ENCODE results near the gene NDUFB8.

NDUFB8 gene

DNA sequence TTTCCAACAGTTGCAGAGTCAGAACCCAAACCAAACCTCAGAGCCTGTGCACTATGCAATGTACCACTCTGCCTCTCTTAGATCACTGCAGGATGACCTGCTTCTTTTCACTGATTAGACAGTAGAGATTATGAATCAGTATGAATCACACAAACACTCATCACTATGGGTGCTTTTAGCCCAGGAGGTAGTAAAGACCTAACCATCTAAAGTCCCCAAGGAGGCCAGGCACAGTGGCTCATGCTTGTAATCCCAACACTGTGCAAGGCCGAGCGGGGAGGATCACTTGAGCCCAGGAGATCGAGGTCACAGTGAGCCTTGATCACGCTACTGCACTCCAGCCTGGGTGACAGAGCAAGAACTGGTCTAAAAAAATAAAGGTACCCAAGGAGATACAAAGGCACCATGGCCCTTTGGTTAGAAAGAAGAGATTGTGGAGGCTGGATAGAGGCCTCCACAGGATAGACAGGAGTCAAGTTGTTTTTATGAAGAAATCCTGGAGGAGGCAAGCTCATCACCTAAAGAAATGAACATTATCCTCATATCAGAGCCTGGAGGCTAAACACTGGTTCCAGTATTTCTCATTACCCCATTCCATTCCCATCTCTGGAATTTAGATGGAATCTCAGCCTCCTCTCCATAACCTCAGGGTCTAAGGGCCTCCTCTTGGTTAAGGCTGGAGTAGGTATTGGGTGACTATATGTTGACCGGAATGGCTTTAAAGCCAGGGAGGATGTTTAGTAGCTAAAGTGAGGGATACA lies 22.9 kb downstream of the NDUFB8 start:
- peak in 1 of 2 donors; percentile 9 for DNase-seq (ENCODE audit: low read depth in 2 of 2)

DNA sequence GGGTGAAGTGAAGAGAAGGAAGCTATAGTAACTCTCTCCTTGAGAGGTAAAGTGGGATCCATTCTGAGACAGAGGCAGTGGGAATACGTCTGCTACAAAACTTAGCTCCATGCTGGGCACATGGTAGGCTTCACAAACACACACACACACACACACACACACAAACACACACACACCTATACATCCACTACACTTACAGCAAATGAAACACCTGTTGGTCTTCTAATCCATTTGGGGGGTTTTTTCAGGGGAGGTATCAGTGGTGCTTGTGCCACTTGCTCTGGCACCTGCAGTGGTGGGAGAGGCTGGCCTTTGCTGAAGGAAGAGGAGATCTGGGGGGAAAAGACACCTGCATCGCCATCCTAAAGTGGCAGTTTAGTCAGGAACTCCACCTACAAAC lies 24.5 kb downstream of the NDUFB8 start:
- DNase-seq (ENCODE audit: low read depth in 2 of 2), result no peak

GRCh38 chr10:100504096-100504495 lies 25.6 kb downstream of the NDUFB8 start:
- DNase-seq (ENCODE audit: low read depth in 2 of 2), result no peak

DNA sequence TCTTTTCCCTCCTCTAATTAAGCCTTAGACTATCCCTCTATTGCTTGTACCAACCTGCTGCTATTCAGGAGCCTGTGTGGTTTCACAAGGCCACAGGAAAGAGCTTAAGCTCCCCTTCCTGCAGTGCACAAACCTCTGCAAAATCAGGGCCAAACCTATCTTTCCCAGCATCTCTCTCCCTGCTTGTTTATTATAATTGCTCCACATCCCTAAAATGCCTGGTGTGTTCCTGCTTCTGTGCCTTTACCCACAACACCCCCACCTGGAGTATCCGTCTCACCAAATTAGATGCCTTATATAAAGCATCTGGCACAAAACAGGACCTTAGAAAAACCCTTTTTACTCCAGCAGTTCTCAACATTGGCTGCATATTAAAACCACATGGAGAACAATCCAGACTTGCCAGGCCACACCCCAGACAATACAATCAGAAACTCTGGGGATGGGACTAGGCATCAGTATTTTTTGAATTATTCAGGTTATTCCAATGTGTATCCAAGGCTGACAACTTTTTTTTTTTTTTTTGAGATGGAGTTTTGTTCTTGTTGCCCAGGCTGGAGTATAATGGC lies 26.7 kb downstream of the NDUFB8 start:
- no peak for DNase-seq (ENCODE audit: low read depth in 2 of 2)

- DNase-seq (ENCODE audit: low read depth in 2 of 2), result no peak
These were observed 28.2 kb downstream of the NDUFB8 start for GRCh38 chr10:100501423-100501822.

DNA sequence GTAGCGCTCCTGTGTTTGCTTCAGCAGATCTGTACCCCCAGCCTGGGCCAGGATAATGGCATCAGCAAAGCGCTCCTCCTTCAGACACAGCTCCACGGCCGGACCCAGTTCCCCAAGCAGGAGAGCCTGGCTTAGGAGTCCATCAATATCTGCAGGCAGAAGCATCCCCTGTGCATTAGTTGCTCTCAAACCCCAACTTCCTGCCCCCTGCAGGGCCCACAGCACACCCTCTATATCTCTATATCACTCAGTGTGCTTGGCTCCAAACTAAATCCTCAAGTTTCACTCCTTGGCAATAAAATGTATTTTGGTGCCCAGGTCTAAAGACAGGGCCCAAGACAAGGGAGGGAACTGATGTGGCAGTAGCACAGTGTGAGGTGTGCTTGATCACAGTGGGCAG lies 31.6 kb downstream of the NDUFB8 start:
- no peak for DNase-seq (ENCODE audit: low read depth in 2 of 2)

GRCh38 chr10:100496567-100496966 lies 33.1 kb downstream of the NDUFB8 start:
- DNase-seq (ENCODE audit: low read depth in 2 of 2), result no peak

GRCh38 chr10:100490531-100490930 lies 39.1 kb downstream of the NDUFB8 start:
- no peak for DNase-seq (ENCODE audit: low read depth in 2 of 2)

GRCh38 chr10:100489396-100489795 lies 40.3 kb downstream of the NDUFB8 start:
- DNase-seq (ENCODE audit: low read depth in 2 of 2), result no peak

DNA sequence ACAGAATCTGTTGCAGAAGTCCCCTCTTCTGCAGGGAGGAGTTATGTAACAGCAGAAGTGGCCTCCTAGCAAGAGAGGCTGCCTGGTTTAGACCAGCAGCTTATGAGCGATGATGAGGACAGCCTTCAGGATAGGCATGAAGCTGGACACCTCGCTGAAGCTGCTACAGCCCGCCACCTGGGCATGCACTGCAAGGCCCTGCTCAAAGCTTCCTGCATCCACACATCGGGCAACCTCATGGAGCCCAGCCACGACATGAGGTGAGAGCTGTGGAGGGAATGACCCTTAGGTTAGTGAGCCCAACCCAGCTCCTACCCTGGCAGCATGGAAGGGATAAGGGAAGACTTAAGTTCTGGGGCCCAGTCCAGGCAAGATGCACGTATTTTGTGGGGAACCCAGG lies 42.1 kb downstream of the NDUFB8 start:
- DNase-seq (ENCODE audit: low read depth in 2 of 2), result no peak

- no peak for DNase-seq (ENCODE audit: low read depth in 2 of 2)
These were observed 43.7 kb downstream of the NDUFB8 start for GRCh38 chr10:100485801-100486495.

GRCh38 chr10:100485366-100485765 lies 44.3 kb downstream of the NDUFB8 start:
- DNase-seq (ENCODE audit: low read depth in 2 of 2), result no peak

- no peak for DNase-seq (ENCODE audit: low read depth in 2 of 2)
These were observed 45.6 kb downstream of the NDUFB8 start for GRCh38 chr10:100483876-100484666.

- DNase-seq (ENCODE audit: low read depth in 2 of 2), result no peak
These were observed 46.9 kb downstream of the NDUFB8 start for GRCh38 chr10:100482834-100483185.

GRCh38 chr10:100482181-100482833 lies 47.4 kb downstream of the NDUFB8 start:
- peak; percentile 49 to 59 for DNase-seq (ENCODE audit: low read depth in 2 of 2)

GRCh38 chr10:100481462-100482081 lies 48.1 kb downstream of the NDUFB8 start:
- peak; percentile 78 to 86 for DNase-seq (ENCODE audit: low read depth in 2 of 2)

DNA sequence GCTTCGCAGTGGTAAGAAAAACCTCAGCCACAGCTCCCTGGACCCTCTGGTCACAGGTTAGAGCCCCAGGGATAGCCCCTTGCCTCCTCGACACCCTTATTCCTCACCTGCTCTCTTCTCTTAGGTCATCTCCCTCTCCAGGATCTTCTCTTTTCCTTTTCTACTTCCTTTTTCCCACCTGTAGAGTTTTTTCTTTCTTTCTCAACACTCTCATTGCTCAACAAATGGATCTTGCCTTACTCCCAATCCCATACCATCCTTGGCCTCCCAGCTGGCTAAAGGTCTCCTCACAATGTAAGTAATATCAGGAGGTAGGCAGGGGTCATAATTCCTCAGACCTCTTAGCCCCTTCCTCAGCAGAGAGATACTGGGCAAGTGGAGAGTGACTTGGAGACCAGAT lies 49.7 kb downstream of the NDUFB8 start:
- DNase-seq (ENCODE audit: low read depth in 2 of 2), result no peak

DNA sequence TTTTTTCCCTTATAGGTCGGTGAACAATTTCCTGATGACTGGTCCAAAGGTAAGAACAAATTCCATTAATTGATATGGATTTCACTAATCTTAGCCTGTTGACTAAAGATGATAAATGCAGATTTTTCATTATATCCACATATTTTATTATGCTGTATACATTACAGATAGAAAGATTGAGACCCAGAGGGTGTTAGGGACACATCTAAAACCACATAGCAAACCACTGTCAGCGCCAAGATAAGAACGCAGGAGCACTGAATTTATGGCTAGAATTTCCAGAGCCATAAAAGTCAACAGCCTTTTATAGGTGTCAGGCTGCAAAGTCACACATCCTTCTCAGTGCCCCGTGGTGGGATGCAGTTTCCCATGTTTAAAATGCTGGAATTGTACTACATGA lies 50.6 kb downstream of the NDUFB8 start:
- no peak for DNase-seq (ENCODE audit: low read depth in 2 of 2)

DNA sequence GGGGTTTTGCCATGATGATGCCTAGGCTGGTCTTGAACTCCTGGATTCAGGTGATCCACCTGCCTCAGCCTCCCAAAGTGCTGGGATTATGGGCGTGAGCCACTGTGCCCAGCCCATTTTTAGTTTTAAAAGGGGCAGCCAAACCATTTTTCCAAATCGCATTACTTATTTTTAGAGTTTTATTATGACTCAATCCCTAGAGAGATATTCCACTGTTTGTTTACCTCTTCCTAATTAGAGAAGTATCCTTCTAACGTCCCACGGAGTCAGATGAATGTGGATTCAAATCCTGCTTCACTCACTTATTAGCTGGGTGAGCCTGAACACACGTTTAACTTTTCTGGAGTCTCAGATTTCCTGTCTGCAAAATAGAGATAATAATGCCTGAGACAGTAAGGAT lies 51.7 kb downstream of the NDUFB8 start:
- DNase-seq (ENCODE audit: low read depth in 2 of 2), result no peak

Data from stimulated activated CD4-positive, alpha-beta T cell treated with anti-CD3 and anti-CD28 coated beads, Interleukin-4, amount 100 ng/mL, for 48 hours (primary cell).